Bone marrow (tissue), 2 donors: ENCODE results near the gene MMP21.

Source experiments
- DNase-seq, 2 donors: peaks; one replicate each; lab custom pipeline; 2025; lab: John Stamatoyannopoulos, UW

The MMP21 gene, protein sequence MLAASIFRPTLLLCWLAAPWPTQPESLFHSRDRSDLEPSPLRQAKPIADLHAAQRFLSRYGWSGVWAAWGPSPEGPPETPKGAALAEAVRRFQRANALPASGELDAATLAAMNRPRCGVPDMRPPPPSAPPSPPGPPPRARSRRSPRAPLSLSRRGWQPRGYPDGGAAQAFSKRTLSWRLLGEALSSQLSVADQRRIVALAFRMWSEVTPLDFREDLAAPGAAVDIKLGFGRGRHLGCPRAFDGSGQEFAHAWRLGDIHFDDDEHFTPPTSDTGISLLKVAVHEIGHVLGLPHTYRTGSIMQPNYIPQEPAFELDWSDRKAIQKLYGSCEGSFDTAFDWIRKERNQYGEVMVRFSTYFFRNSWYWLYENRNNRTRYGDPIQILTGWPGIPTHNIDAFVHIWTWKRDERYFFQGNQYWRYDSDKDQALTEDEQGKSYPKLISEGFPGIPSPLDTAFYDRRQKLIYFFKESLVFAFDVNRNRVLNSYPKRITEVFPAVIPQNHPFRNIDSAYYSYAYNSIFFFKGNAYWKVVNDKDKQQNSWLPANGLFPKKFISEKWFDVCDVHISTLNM

DNA sequence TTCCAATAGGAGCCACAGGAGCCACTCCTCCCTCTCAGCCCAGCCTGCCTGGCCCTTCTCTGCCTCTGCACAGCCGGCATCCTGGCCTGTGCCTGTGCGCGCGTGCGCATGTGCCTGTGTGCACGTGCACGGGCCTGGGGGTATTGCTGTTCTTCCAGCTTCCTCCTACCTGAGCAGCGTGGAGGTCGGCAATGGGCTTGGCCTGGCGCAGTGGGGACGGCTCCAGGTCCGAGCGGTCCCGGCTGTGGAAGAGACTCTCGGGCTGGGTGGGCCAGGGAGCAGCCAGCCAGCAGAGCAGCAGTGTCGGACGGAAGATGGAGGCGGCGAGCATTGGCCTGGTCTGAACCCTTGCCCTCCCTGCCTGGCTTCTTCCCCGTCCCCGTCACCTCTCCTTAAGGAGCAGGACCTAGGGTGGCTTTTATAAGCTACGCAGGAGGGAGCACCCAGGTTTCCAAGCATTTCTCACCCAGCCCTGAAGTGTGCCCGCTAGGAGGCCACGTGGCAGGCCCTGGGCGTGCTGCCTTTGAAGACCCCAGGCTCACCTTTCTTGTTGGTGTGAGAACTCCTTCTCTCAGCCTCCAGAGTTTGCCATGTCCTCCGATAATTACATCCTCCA is at the start of gene MMP21:
Gene MMP21 (minus strand): TSS at position 331 of the 616 bp plus-strand sequence. CDS start 0 bp downstream, at position 331.
- no peak for DNase-seq

DNA sequence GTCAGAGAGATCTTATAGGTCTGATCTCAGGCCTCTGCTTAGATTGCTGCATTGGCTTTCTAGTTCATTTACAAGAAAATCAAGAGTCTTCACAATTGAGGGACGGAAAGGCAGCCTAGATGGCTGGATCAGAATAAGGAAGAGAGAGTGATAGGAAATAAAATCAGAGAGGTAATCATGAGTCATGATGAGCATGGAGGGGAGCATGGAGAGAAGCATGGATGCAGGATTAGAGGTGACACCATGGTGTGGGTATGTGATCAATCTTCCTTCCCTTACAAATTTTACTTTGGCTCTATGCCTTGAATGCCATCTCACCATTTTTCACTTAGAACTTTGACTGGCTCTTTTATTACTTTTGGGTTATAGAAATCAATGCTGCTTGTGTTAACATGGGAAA is 49.1 kb upstream of the MMP21 start:
- no peak for DNase-seq

DNA sequence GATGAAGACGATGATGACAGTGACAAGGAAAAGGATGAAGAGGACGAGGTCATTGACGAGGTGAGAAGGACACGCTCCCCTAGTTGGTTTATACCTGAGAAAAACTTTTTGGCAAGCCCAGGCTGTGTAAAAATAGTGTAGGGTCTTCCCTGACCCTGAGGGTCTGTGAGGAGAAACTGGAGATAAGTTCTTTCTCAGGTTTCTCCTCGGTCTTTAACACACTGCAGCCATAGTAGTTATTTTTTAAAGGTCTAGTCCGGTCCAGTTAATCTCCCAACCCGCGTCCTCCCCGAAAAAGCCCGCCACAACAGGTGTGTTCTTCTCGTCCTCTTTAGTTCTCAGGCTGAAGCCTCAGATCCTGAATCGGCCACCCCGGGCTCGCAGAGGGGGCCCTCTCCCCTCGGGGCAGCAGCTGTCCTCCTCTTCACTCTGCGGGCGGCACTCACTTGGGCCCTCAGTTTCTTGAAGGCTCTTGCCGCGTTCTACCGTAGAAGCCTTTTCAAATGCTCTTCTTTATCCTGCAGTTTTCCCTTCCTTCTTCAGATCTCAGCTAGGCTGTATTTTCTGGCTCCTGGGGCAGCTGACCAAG is 48.1 kb upstream of the MMP21 start:
- no peak for DNase-seq

DNA sequence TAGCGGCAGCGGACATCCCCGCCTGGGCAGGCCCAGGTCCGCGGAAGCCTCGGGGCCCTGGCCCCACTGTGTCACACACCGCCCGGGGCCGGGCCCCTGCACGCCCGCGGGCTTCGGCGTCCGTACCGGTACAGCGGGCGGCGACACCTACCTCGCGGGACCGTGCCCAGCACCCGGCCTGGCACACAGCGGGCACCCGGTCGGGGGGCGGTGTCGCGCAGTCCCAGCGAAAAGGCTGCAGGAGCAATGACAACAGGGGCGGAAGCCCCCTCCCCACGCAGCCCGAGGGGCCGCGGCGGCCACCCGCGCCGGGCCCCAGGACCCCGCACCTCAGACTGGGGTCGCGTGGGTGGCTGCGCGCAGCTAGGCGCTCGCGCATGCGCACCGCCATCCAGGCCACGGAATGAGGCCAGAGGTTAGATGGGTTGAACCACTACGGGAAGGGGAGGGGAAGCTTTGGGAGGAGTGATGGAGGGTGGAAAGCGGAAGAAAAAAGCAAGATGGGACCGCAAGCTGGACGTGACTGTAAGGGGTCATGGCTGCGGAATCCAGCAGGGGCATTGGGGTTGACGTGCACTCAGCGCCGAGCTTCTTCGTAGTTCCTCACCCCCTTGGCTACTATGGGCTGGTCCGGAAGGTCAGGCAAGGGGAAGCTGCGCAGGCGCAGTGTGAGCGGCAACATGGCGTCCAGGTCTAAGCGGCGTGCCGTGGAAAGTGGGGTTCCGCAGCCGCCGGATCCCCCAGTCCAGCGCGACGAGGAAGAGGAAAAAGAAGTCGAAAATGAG is 47.4 kb upstream of the MMP21 start, which contains the start of the genes BCCIP and UROS:
Gene BCCIP (plus strand): TSS at position 669 of the 785 bp plus-strand sequence. CDS start 12 bp downstream, at position 681.
Gene UROS (minus strand): TSS at position 381 of the 785 bp plus-strand sequence. CDS start 6,759 bp downstream, outside the sequence.
- peak; percentile 85 to 90 for DNase-seq

DNA sequence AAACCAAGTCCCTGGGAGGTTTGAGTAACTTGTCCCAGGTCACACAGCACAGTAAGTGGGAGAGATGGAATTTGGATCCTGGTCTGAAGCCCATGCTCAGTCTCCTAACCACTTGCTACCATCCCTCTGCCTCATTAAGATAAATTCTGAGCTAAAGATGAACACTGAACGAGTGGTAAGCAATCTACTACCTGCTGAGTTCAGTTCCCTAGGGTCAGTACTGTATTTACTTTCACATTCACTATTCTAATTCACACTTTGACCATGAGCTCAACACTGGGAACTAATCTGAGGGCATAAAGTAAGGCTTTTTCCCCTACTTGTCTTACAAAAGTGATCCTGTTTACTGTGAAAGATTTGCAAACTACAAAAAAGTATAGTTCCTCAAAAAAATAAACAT is 45.1 kb upstream of the MMP21 start:
- no peak for DNase-seq

DNA sequence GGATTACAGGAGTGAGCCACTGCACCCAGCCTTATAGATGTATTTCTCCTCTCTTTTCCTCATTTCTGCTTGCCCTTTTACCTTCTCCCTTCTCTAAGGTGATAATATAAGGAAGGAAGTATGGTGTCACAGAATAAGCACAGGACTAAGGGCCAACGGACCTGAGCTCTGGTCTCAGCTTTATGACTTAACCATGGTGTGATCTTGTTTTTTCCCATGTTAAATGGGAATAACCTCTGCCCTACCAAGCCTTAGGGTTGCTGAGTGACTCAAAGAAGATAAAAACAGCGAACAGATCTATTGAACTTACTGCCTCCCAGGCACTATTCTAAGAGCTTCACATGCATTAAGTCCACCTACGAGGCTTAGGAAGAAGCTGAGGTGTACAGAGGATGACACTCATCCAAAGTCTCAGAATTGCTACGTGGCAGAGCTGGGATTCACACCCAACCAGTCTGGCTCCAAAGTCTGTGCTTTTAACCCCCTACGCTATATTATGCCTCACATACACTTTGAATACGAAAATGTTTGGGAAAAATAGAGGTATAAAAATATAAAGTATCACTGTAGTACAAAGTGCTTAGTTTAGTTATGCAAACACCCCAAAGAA is 41.8 kb upstream of the MMP21 start:
- no peak for DNase-seq

DNA sequence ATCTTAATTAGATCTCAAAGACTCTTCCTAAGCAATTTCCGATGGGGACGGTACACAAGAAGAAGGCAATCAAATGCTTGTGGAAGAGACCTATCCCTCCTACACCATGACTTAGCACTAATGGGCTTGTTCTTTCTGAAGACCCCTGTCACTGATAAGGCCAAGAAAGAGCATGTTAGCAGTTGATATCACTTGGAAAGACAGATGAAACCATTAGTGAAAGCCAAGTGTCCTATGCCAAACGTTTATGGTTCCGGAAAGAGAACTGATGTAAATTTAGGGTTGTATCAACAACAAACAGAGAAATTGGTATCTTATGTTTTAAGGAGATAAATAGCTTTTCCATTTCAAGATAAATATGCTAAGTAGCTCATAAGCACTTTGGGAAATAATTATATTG is 40.9 kb upstream of the MMP21 start:
- DNase-seq = no peak

DNA sequence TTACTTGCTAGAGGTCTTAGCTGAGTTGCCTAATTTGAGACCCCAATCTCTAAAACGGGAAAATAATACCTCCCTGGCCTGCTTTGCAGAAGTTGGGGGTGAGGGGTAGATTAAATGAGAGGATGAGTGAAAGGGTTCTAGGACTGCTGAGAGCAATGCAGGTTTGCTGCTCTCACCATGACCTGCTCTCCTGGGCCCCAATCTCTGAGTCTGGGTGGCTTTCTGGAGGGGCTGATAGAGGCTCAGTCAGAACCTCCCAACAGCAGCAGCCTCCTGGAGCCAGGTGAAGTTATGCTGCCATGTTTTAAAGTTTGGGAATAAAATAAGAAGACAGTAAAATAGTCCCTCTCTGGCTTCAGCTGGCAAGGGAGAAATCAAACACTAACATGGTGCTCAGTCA is 40.1 kb upstream of the MMP21 start:
- no peak for DNase-seq

DNA sequence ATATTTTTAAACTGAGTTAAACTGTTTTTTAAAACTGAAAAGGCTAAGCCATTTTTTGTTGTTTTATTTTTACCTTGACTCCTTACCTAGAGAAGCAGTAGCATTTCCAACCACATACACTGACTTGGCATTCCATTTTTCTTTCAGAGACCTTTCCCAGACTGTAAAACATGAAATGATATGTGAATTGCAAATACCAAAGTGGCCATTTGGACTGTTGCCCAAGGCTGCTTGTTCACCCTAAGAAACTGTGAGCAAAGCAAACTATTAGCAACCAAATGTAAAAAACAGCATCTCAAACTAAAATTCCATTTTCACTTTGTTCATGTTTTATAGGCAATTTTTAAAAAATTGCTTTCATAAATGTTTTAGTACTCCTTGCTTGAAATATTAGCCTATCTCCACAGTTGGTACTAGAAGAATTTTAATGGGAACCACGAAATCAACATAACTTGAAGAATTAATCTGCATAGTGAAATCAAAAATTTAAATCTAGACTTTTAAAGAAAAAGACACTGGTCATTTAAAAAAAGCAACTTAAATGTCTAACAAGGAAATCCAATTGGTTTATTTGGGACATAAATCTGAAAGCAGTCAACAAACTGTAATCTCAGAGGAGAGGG is 36.6 kb upstream of the MMP21 start:
- no peak for DNase-seq

DNA sequence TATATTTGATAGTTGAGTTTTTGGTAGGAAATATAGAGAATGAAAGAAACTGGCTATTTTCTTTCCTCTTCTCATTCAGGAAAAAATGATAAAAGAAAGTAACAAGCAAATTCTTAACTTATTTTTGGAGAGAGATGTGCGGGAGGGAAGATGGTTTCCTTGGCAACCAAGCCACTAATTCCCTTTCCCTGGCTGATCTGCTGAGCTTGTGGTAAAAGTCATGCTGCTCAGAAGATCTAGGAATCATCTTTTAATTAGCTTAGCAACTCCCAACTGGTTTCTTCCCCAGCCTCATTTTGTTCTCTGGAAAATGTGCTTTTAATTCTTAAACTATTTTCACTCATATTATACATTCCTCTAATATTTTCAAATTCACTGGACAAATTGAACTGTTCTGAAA is 35.6 kb upstream of the MMP21 start:
- no peak for DNase-seq

DNA sequence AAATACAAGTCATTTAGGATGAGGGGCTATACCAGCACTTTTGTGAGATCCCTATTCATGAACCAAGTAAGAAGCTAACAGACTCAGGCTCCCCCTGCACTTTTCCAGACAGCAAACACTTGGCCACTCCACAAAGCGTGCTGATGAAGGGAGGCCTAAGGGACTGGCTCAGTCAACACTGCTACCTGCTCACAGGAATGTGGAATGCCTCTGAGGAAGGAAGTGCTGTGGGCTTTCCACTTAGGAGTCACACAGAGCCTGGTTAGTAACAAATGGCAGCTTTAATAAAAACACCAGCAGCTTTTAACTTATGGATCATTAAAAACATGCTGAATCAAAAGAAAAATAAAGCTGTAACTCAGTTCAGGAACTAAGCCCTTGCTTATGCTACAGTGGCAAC is 32.4 kb upstream of the MMP21 start:
- DNase-seq = no peak

DNA sequence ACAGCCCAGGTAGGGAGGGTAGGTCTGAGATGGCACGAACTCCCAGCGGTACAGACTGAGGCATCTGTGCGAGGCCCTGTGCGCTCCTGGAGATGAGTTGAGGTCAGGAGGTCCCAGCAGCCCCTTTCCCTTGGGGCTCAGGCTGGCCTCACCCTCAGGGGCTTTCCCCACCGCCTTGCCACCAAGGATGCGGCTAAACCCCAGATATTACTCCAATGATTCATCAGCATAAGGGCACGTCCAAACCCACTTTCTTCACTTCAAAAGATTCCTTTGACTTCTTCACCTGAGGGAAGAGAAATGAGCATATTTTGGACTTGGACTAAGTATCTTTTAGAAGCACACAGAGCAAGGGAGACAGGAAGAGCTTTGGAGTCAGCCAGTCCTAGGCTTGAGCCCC is 27.1 kb upstream of the MMP21 start:
- no peak for DNase-seq

DNA sequence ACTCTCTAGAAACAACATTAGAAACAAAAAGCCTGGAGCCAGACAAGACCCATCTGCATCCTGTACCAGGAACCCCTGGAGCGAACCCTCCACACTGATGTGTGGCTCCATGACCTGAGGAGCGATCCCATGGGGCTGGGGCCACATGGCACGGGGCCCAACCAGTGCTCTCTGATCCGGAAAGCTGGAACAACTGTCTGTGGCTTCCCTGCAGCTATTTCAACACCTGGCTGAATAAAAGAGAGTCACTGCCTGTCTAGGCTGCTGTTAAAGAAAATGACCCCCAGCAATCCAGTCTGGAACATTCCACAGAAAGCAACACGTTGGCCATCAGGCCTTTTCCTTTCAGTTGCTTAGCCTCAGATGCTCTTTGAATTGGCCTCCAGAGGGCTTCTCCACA is 26.5 kb upstream of the MMP21 start:
- no peak for DNase-seq

DNA sequence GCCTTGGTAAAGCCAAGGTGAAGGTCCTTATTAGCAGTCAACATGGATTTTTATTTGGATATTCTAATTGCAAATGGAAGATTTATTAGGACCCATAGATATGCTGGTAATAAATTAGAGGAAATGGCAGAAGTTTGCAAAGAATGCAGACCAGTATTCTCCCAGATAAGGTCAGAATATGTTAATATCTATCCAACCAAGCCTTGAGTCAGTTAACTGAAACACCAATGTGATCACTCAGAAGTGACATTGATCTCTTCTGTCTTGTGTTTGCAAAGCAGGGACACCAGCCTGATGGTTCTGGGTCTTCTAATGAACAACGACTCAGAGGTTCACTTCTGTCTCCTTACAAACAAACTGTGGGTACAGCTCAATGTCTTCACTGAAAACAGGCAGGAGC is 26.0 kb upstream of the MMP21 start:
- DNase-seq = no peak

DNA sequence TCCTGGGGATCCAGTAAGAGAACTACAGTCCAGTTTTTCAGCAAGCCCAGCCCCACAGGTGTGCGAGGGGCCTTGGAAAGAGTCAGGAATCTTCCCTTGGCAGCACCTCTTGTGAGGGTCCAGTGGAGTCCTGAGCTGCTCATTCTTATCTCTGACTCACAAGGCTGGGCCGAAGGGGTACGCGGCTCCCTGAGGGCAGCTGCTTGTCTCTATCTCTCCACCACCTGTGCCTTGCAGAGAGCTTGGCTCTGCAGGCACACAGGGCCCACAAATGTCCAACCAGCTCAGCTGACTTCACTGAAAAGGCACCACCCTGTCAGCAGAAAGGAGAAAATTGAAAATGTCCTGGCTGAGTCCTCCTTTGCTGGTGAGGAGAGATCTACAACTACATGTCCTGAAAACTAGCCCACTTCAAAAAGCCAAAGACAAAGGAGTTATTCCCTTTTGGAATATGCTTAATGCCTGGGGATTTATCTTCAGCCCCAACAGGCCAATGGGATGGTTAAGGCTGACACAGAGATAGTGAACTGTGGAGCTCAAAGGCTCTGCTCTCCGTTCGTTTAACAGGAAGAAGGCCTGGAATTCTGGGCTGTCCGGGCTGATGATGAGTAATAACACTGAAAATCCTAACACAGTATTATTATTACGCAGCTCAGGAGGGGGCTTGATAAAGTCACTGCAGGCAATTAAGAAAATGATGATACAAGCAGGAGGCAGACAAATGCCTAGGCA is 24.0 kb upstream of the MMP21 start:
- no peak for DNase-seq

DNA sequence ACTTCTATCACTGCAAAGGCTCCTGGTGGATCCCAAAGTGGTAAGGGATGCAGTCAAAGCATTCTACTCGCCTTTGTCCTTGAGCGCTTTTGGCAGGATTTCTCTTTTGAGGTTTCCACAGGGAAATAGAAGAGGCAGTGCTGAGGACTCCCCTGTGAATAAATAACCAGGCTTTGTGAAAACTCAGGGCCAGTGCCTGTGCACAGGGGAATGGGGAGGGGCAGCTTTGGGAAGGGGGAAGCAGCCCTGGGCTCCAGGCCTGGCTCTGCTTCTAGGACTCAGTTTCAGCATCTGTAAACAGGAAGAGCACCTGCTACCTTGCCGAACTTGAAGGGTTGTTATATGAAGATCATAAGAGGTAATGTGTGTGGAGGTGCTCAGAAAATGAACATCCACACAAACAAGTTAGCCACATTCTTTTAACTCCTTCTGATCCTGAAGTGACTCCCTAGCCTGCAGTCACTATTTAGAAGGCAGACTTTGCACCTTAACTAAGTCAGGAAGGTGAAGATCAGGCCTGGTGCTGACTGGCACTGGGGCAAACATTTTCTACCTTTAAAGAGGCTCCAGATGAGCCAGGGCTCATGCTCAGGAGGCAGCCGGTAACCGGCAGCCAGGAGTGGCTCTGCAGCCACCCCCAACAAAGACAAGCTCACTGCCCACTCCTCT is 22.5 kb upstream of the MMP21 start:
- DNase-seq = no peak

DNA sequence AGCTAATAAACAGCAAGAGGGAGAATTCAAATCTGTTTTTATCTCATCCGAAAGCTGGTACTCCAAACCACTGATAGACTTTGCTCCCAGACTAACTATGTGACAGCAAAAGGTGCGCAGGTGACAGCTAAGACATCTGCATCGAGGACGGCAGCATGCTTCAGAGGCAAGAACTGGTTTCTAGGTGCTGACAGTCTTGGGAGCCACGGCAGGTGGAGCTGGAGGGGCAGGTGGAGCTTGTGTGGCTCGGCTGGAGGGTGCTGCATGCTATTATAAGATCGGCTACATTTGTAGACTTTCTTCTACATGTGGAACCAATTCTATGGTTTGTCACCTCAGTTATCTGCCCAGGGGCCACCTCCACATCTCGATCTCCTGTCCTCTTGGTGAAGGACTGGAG is 21.8 kb upstream of the MMP21 start:
- no peak for DNase-seq

DNA sequence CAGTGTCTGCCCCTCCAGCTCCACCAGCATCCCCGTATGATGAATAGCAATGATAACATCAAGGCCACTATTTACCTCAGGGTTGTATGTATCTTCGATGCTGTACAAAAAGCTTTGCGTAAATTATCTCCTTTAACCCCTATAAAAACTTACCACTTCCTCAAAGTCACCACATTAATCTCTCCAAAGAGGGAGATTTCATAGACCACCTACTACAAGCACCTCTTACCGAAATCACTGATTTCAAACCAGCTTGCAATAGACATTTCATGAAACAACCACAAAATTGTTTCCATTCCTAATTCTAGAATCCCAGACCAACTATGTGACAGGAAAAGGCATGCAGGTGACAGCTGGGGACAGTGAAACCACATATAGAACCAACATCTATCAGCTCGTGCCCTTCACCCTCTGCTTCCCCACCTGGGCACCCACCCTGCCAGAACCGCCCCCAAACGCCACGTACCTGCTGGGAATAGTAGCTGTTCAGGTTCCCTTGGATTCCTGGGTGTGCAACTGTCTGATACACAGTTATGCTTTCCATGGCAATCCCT is 20.1 kb upstream of the MMP21 start:
- no peak for DNase-seq

DNA sequence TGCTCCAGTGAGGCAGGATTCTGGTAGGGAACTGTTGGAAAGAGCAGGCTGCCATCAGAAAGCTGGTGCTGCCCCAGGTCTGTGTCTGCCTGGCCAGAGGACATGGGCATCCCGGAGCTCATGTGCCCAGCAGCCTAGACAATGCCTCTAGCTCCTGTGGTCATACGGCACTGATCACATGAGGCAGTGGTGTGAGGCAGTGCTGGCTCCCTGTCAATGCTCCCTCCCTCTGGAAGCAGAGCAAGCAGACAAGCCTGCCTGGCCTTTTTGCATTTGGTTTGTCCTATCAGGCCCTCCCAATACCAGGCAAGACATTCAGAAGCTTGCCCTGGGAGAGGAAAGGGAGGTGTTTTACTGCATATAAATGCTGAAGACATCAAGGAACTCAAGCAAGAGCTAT is 19.5 kb upstream of the MMP21 start:
- DNase-seq = no peak
